Right atrium auricular region (tissue), 2 donors: Measurements from ENCODE around the gene SWSAP1. TPM values are rescaled to one million over a fixed set of nuclear protein-coding genes. Genes with fewer than 3 reads are reported as not detected.

ENCODE experiments used
- DNase-seq: peaks from one replicate; pipeline ENCODE4 v3.0.0-alpha.2; 2019; ENCODE audit warnings: low spot score
- H3K27ac ChIP-seq, 2 donors: fragments of 200-600 bp; sonication (generic); 1 replicate in 1 of 2; 2 replicates in 1 of 2; pipeline ENCODE4 v1.5.1; 2016 to 2019
- H3K27me3 ChIP-seq, 2 donors: fragments of 200-600 bp; sonication (generic); one replicate each; pipeline versions ENCODE4 v1.5.1 to v1.6.0; 2017 to 2019
- H3K36me3 ChIP-seq: fragments of 200-600 bp; sonication (generic); one replicate; pipeline ENCODE4 v1.5.1; 2016
- H3K4me1 ChIP-seq, 2 donors: fragments of 200-600 bp; sonication (generic); one replicate each; pipeline versions ENCODE4 v1.5.1 to v1.6.0; 2017 to 2019
- H3K4me3 ChIP-seq, 2 donors: fragments of 200-600 bp; sonication (generic); 1 replicate in 1 of 2; 2 replicates in 1 of 2; pipeline ENCODE4 v1.5.1; 2017 to 2019; ENCODE audit warnings: mild to moderate bottlenecking in 1 of 2, moderate library complexity in 1 of 2
- H3K9me3 ChIP-seq, 2 donors: fragments of 200-600 bp; sonication (generic); one replicate each; pipeline ENCODE4 v1.5.1; 2019
- CTCF ChIP-seq, 2 donors: fragments of 200-600 bp; sonication (generic); IDR thresholded peaks; one replicate each; pipeline ENCODE4 v1.5.1; 2019; ENCODE audit warnings: antibody characterized with exemption in 2 of 2
- total RNA-seq, 2 donors: library from RNA; depleted of rRNA; stranded (reverse); fragments of >200 nt; gene quantifications; one replicate each; pipeline ENCODE4 v1.1.0, GENCODE V29; 2016

Gene SWSAP1
- total RNA-seq, 2 donors from 2014 or later, result 0.44 to 1.5 TPM

- H3K27me3 ChIP-seq, result no peaks in the 10 kb centered on the region
- H3K9me3 ChIP-seq, result no peaks in the 10 kb centered on the region
- no peaks in the 10 kb centered on the region for H3K36me3 ChIP-seq
- no peak overlapping the region for H3K27ac ChIP-seq
- no peak for TF ChIP-seq CTCF (IDR thresholded peaks at IDR 0.05)
- DNase-seq, result no peak
- H3K4me1 ChIP-seq, result peaks cover 0 to 8% of the 10 kb centered on the region in 2 donors
- no peak overlapping the region for H3K4me3 ChIP-seq
These were observed 36.2 kb downstream of the SWSAP1 start for GRCh38 chr19:11410682-11411081.

- peaks cover 0 to 11% of the 10 kb centered on the region in 2 donors for H3K4me1 ChIP-seq
- H3K9me3 ChIP-seq, result no peaks in the 10 kb centered on the region
- peaks cover 6 to 7% of the 10 kb centered on the region in 2 donors for H3K27me3 ChIP-seq
- no peak overlapping the region for H3K27ac ChIP-seq
- TF ChIP-seq CTCF (IDR thresholded peaks at IDR 0.05), result no peak
- no peak for DNase-seq
- H3K4me3 ChIP-seq, result no peak overlapping the region
- H3K36me3 ChIP-seq, result no peaks in the 10 kb centered on the region
These were observed 40.1 kb downstream of the SWSAP1 start for GRCh38 chr19:11414544-11414943.

- no peak for DNase-seq
- Histone ChIP-seq H3K36me3 (no peaks in the 10 kb centered on the region), H3K27me3 (peaks cover 6 to 7% of the 10 kb centered on the region in 2 donors), H3K9me3 (no peaks in the 10 kb centered on the region), H3K4me1 (peaks cover 0 to 30% of the 10 kb centered on the region in 2 donors), H3K4me3 (no peak overlapping the region), H3K27ac (no peak overlapping the region)
- no peak for TF ChIP-seq CTCF (IDR thresholded peaks at IDR 0.05)
These were observed 42.0 kb downstream of the SWSAP1 start for GRCh38 chr19:11416346-11417052.

- TF ChIP-seq CTCF (IDR thresholded peaks at IDR 0.05), result no peak
- Histone ChIP-seq H3K9me3 (no peaks in the 10 kb centered on the region), H3K27ac (peak overlapping the region; percentile 65 to 83), H3K4me3 (peak overlapping the region; percentile 55), H3K4me1 (peaks cover 0 to 46% of the 10 kb centered on the region in 2 donors), H3K27me3 (peaks cover 6 to 7% of the 10 kb centered on the region in 2 donors), H3K36me3 (no peaks in the 10 kb centered on the region)
- no peak for DNase-seq
These were observed 43.7 kb downstream of the SWSAP1 start for GRCh38 chr19:11418094-11418548.

GRCh38 chr19:11418549-11419506 lies 44.4 kb downstream of the SWSAP1 start, which contains the start of gene RGL3:
Gene RGL3 (minus strand): TSS chr19:11419314. CDS start chr19:11419278, 36 bp downstream.
- no peaks in the 10 kb centered on the region for H3K9me3 ChIP-seq
- TF ChIP-seq CTCF (IDR thresholded peaks at IDR 0.05), result no peak

More at GRCh38 chr19:11418549-11419506, 44.4 kb downstream of the SWSAP1 start, which contains the start of gene RGL3:
- Histone ChIP-seq H3K27me3 (peaks cover 6 to 7% of the 10 kb centered on the region in 2 donors), H3K4me3 (peak within 1 kb of the TSS; percentile 55), H3K27ac (peak within 1 kb of the TSS; percentile 76 to 83), H3K36me3 (no peaks in the 10 kb centered on the region), H3K4me1 (peaks cover 0 to 54% of the 10 kb centered on the region in 2 donors)
- no peak for DNase-seq
